GM12878 (cell line): ENCODE data around the gene RFC4. TPM values are rescaled to one million over a fixed set of nuclear protein-coding genes. Genes with fewer than 3 reads are reported as not detected.

Source experiments
- ATF2 ChIP-seq: IDR thresholded peaks from 2 replicates; pipeline ENCODE4 v1.6.1; 2012; ENCODE audit warnings: low read length, inconsistent platforms
- BMI1 ChIP-seq: fragments of 450-650 bp; IDR thresholded peaks from 2 replicates; pipeline ENCODE4 v1.6.1; 2016; ENCODE audit warnings: mild to moderate bottlenecking, moderate library complexity, borderline replicate concordance
- CBFB ChIP-seq: IDR thresholded peaks from 2 replicates; pipeline ENCODE4 v1.6.1; 2016; ENCODE audit warnings: antibody characterized with exemption, low read depth
- FOS ChIP-seq: IDR thresholded peaks from 3 replicates; pipeline ENCODE4 v1.6.1; 2011; ENCODE audit warnings: borderline replicate concordance; ENCODE audit not compliant: insufficient read length; ENCODE audit errors: extremely low read depth
- FOXM1 ChIP-seq: IDR thresholded peaks from 2 replicates; pipeline ENCODE4 v1.6.1; 2012; ENCODE audit warnings: low read depth, mild to moderate bottlenecking, inconsistent platforms, low read length, moderate library complexity
- IKZF2 ChIP-seq, 2 experiments: fragments of 450-650 bp; IDR thresholded peaks; 2 replicates each; pipeline ENCODE4 v1.6.1; 2017; ENCODE audit warnings: mild to moderate bottlenecking in 2 of 2, moderate library complexity in 2 of 2
- POU2F2 ChIP-seq: IDR thresholded peaks from 3 replicates; pipeline ENCODE4 v1.6.1; 2011; ENCODE audit warnings: low read depth, mild to moderate bottlenecking, low read length, borderline replicate concordance
- SMAD5 ChIP-seq: IDR thresholded peaks from 2 replicates; pipeline ENCODE4 v1.6.1; 2016; ENCODE audit warnings: antibody characterized with exemption, low read depth
- SUZ12 ChIP-seq: fragments of 200-600 bp; sonication (generic); IDR thresholded peaks from one replicate; pipeline ENCODE4 v1.6.1; 2018; ENCODE audit warnings: antibody characterized with exemption, mild to moderate bottlenecking; ENCODE audit not compliant: unreplicated experiment
- TCF12 ChIP-seq: IDR thresholded peaks from 2 replicates; pipeline ENCODE4 v1.6.1; 2011; ENCODE audit warnings: low read depth, mild to moderate bottlenecking, low read length
- TCF7 ChIP-seq: IDR thresholded peaks from 2 replicates; pipeline ENCODE4 v1.6.1; 2014; ENCODE audit warnings: antibody characterized with exemption, borderline replicate concordance
- ZNF592 ChIP-seq: fragments of 450-650 bp; IDR thresholded peaks from 2 replicates; pipeline ENCODE4 v1.6.1; 2017; ENCODE audit warnings: mild to moderate bottlenecking, moderate library complexity
- polyA plus RNA-seq, 11 experiments: library from polyadenylated mRNA; depleted of rRNA in 4 of 11; unstranded in 6 of 11; stranded (reverse) in 5 of 11; fragments of >200 nt; fragmentation: Nextera tagmentation in 4 of 11; fragmentation: Illumina TruSeq in 1 of 11; extraction: Ambion mirVana in 4 of 11; extraction: Trizol in 1 of 11; gene quantifications; 1 replicate in 1 of 11; 2 replicates in 10 of 11; pipeline versions ENCODE4 v1.2.1 to v1.2.3, GENCODE V29; 2011 to 2016; ENCODE audit warnings: inconsistent platforms in 2 of 11, missing spikeins in 2 of 11, low read depth in 1 of 11
- total RNA-seq, 4 experiments: library from RNA; depleted of rRNA in 3 of 4; stranded (reverse); fragments of >200 nt in 3 of 4; fragmentation: Illumina TruSeq in 1 of 4; extraction: Trizol in 1 of 4; gene quantifications; 2 replicates each; pipeline versions ENCODE4 v1.2.1 to v1.2.3, GENCODE V29; 2013 to 2021
- TF ChIP-seq, protein P1 (sequence below): IDR thresholded peaks from 2 replicates; pipeline ENCODE4 v1.6.1; 2012; ENCODE audit warnings: improper control_type of control experiment, low read depth, low read length; ENCODE audit not compliant: insufficient replicate concordance
- TF ChIP-seq, protein P2 (sequence below): IDR thresholded peaks from 2 replicates; pipeline ENCODE4 v1.6.1; 2012; ENCODE audit warnings: low read depth, low read length, improper control_type of control experiment

Gene RFC4
- total and polyA plus RNA-seq, 10 of the 15 experiments (the other 5 are each of a cell fraction or from before 2014, with no cell fraction given) = 49.1 to 144 (median 112) TPM

GRCh38 chr3:186826976-186827857 is 20.9 kb upstream of the RFC4 start (continued):
- TF ChIP-seq, protein P1, sequence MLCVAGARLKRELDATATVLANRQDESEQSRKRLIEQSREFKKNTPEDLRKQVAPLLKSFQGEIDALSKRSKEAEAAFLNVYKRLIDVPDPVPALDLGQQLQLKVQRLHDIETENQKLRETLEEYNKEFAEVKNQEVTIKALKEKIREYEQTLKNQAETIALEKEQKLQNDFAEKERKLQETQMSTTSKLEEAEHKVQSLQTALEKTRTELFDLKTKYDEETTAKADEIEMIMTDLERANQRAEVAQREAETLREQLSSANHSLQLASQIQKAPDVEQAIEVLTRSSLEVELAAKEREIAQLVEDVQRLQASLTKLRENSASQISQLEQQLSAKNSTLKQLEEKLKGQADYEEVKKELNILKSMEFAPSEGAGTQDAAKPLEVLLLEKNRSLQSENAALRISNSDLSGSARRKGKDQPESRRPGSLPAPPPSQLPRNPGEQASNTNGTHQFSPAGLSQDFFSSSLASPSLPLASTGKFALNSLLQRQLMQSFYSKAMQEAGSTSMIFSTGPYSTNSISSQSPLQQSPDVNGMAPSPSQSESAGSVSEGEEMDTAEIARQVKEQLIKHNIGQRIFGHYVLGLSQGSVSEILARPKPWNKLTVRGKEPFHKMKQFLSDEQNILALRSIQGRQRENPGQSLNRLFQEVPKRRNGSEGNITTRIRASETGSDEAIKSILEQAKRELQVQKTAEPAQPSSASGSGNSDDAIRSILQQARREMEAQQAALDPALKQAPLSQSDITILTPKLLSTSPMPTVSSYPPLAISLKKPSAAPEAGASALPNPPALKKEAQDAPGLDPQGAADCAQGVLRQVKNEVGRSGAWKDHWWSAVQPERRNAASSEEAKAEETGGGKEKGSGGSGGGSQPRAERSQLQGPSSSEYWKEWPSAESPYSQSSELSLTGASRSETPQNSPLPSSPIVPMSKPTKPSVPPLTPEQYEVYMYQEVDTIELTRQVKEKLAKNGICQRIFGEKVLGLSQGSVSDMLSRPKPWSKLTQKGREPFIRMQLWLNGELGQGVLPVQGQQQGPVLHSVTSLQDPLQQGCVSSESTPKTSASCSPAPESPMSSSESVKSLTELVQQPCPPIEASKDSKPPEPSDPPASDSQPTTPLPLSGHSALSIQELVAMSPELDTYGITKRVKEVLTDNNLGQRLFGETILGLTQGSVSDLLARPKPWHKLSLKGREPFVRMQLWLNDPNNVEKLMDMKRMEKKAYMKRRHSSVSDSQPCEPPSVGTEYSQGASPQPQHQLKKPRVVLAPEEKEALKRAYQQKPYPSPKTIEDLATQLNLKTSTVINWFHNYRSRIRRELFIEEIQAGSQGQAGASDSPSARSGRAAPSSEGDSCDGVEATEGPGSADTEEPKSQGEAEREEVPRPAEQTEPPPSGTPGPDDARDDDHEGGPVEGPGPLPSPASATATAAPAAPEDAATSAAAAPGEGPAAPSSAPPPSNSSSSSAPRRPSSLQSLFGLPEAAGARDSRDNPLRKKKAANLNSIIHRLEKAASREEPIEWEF = no peak
- no peak for TF ChIP-seq FOXM1
- no peak for TF ChIP-seq IKZF2 (IDR thresholded peaks at IDR 0.05)
- TF ChIP-seq ZNF592 = no peak
- TF ChIP-seq CBFB = no peak
- TF ChIP-seq ATF2 = no peak
- TF ChIP-seq SUZ12 = no peak
- TF ChIP-seq, protein P2, sequence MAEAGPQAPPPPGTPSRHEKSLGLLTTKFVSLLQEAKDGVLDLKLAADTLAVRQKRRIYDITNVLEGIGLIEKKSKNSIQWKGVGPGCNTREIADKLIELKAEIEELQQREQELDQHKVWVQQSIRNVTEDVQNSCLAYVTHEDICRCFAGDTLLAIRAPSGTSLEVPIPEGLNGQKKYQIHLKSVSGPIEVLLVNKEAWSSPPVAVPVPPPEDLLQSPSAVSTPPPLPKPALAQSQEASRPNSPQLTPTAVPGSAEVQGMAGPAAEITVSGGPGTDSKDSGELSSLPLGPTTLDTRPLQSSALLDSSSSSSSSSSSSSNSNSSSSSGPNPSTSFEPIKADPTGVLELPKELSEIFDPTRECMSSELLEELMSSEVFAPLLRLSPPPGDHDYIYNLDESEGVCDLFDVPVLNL = 0 out of 2 replicates have a peak, but pooled peaks have one; percentile 33
- no peak for TF ChIP-seq TCF12
- TF ChIP-seq POU2F2 = no peak
- peak; percentile 20; the same call in 1 of the 2 replicates for TF ChIP-seq BMI1
- no peak for TF ChIP-seq TCF7
- no peak for TF ChIP-seq FOS
- TF ChIP-seq SMAD5 = no peak
